ENCODE data around the gene GREB1.

- no peak for TF ChIP-seq EZH2 (IDR thresholded peaks at IDR 0.05; ENCODE audit: borderline replicate concordance)
- TF ChIP-seq CTCF (IDR thresholded peaks at IDR 0.05; ENCODE audit: poor library complexity): no peak
- no peak for TF ChIP-seq EZH2phosphoT487 (IDR thresholded peaks at IDR 0.05; ENCODE audit: low read depth, severe bottlenecking, unreplicated experiment)
Observed at GRCh38 chr2:11625671-11626070, 91.8 kb downstream of the GREB1 start.

Data from hepatocyte (in vitro differentiated cells).